H9 (cell line): ENCODE results near the gene FAM221B. TPM values are rescaled to one million over a fixed set of nuclear protein-coding genes. Genes with fewer than 3 reads are reported as not detected.

Source experiments
- DNase-seq: peaks from one replicate; pipeline ENCODE4 v3.0.0-alpha.2; 2017
- H2AFZ ChIP-seq: one replicate; pipeline ENCODE4 v1.6.1; 2013; ENCODE audit warnings: mild to moderate bottlenecking, low read length, control low read depth, moderate library complexity
- H2AK5ac ChIP-seq: 2 replicates; pipeline ENCODE4 v1.6.1; 2013; ENCODE audit warnings: low read length, control low read depth, mixed read lengths; ENCODE audit not compliant: insufficient read length
- H2BK120ac ChIP-seq: one replicate; pipeline ENCODE4 v1.6.1; 2013; ENCODE audit warnings: low read depth, mild to moderate bottlenecking, low read length, control low read depth, inconsistent platforms; ENCODE audit not compliant: poor library complexity, severe bottlenecking
- H2BK12ac ChIP-seq: 2 replicates; pipeline ENCODE4 v1.6.1; 2013; ENCODE audit warnings: low read length, control low read depth, mixed read lengths, low read depth; ENCODE audit not compliant: insufficient read length
- H2BK15ac ChIP-seq: 2 replicates; pipeline ENCODE4 v1.6.1; 2013; ENCODE audit warnings: low read depth, low read length, control low read depth
- H2BK20ac ChIP-seq: one replicate; pipeline ENCODE4 v1.6.1; 2013; ENCODE audit warnings: low read depth, mild to moderate bottlenecking, low read length, control low read depth, inconsistent platforms; ENCODE audit not compliant: poor library complexity, severe bottlenecking
- H2BK5ac ChIP-seq: 2 replicates; pipeline ENCODE4 v1.6.1; 2013; ENCODE audit warnings: low read length, control low read depth, mixed read lengths; ENCODE audit not compliant: insufficient read length
- H3K14ac ChIP-seq: 2 replicates; pipeline ENCODE4 v1.6.1; 2013; ENCODE audit warnings: low read length, control low read depth; ENCODE audit not compliant: insufficient read depth
- H3K18ac ChIP-seq: 2 replicates; pipeline ENCODE4 v1.6.1; 2013; ENCODE audit warnings: low read depth, mild to moderate bottlenecking, mixed read lengths, low read length, control low read depth; ENCODE audit not compliant: insufficient read length
- H3K23ac ChIP-seq: 2 replicates; pipeline ENCODE4 v1.6.1; 2013; ENCODE audit warnings: low read length, control low read depth, mixed read lengths, low read depth; ENCODE audit not compliant: insufficient read length
- H3K23me2 ChIP-seq: 2 replicates; pipeline ENCODE4 v1.6.1; 2013; ENCODE audit warnings: low read depth, mild to moderate bottlenecking, mixed read lengths, low read length, control low read depth; ENCODE audit not compliant: insufficient read length, poor library complexity, severe bottlenecking
- H3K27ac ChIP-seq: 2 replicates; pipeline ENCODE4 v1.5.1; 2013; ENCODE audit warnings: low read length, control low read depth, mixed read lengths, low read depth; ENCODE audit not compliant: insufficient read length
- H3K27me3 ChIP-seq: 2 replicates; pipeline ENCODE4 v1.6.1; 2013; ENCODE audit warnings: low read length, control low read depth, inconsistent platforms; ENCODE audit not compliant: insufficient read depth
- H3K4ac ChIP-seq: 2 replicates; pipeline ENCODE4 v1.6.1; 2013; ENCODE audit warnings: low read depth, mild to moderate bottlenecking, control low read depth, inconsistent platforms, low read length, moderate library complexity
- H3K4me1 ChIP-seq: 2 replicates; pipeline ENCODE4 v1.6.1; 2013; ENCODE audit warnings: low read length, control low read depth, inconsistent platforms; ENCODE audit not compliant: insufficient read depth
- H3K4me2 ChIP-seq: 2 replicates; pipeline ENCODE4 v1.6.1; 2013; ENCODE audit warnings: low read length, control low read depth, mixed read lengths; ENCODE audit not compliant: insufficient read length, insufficient read depth
- H3K56ac ChIP-seq: 2 replicates; pipeline ENCODE4 v1.6.1; 2013; ENCODE audit warnings: low read depth, mild to moderate bottlenecking, mixed read lengths, low read length, control low read depth; ENCODE audit not compliant: insufficient read length
- H3K79me1 ChIP-seq: 2 replicates; pipeline ENCODE4 v1.6.1; 2013; ENCODE audit warnings: low read depth, mild to moderate bottlenecking, moderate library complexity, low read length, control low read depth, inconsistent platforms; ENCODE audit not compliant: insufficient read depth, poor library complexity, severe bottlenecking
- H3K79me2 ChIP-seq: 2 replicates; pipeline ENCODE4 v1.6.1; 2013; ENCODE audit warnings: low read length, control low read depth, inconsistent platforms; ENCODE audit not compliant: insufficient read depth
- H3K9ac ChIP-seq: 2 replicates; pipeline ENCODE4 v1.6.1; 2013; ENCODE audit warnings: low read length, control low read depth, mixed read lengths; ENCODE audit not compliant: insufficient read length; ENCODE audit errors: extremely low read depth
- H3K9me3 ChIP-seq: one replicate; pipeline ENCODE4 v1.6.1; 2013; ENCODE audit warnings: low read depth, low read length, inconsistent platforms; ENCODE audit not compliant: control insufficient read depth
- H3T11ph ChIP-seq: one replicate; pipeline ENCODE4 v1.6.1; 2013; ENCODE audit warnings: mild to moderate bottlenecking, low read length, control low read depth, inconsistent platforms
- H4K20me1 ChIP-seq: one replicate; pipeline ENCODE4 v1.6.1; 2013; ENCODE audit not compliant: control insufficient read depth, insufficient read length, insufficient read depth
- H4K5ac ChIP-seq: 2 replicates; pipeline ENCODE4 v1.6.1; 2013; ENCODE audit warnings: low read depth, mild to moderate bottlenecking, mixed read lengths, low read length, control low read depth; ENCODE audit not compliant: insufficient read length
- H4K8ac ChIP-seq: replicated peaks from 2 replicates; pipeline ENCODE4 v1.6.1; 2013; ENCODE audit warnings: low read length, control low read depth, mixed read lengths, low read depth; ENCODE audit not compliant: insufficient read length
- H4K91ac ChIP-seq: 2 replicates; pipeline ENCODE4 v1.6.1; 2013; ENCODE audit warnings: low read depth, mild to moderate bottlenecking, moderate library complexity, mixed read lengths, low read length, control low read depth; ENCODE audit not compliant: insufficient read length
- H3K27ac Mint-ChIP-seq, 3 experiments: 2 replicates in 2 of 3; 3 replicates in 1 of 3; pipeline ENCODE4 v1.8.0; 2020 to 2021; ENCODE audit warnings: mixed read lengths in 3 of 3, mild to moderate bottlenecking in 1 of 3, moderate library complexity in 1 of 3
- H3K27me3 Mint-ChIP-seq: 2 replicates; pipeline ENCODE4 v1.8.0; 2021; ENCODE audit warnings: low read depth, mild to moderate bottlenecking, moderate library complexity, mixed read lengths
- H3K36me3 Mint-ChIP-seq, 3 experiments: 2 replicates in 2 of 3; 3 replicates in 1 of 3; pipeline ENCODE4 v1.8.0; 2020 to 2021; ENCODE audit warnings: low read depth in 3 of 3, mixed read lengths in 3 of 3; ENCODE audit not compliant: insufficient read depth in 1 of 3
- H3K4me1 Mint-ChIP-seq, 2 experiments: 2 replicates each; pipeline ENCODE4 v1.8.0; 2020; ENCODE audit warnings: mixed read lengths in 2 of 2
- H3K4me3 Mint-ChIP-seq, 2 experiments: 2 replicates in 1 of 2; 3 replicates in 1 of 2; pipeline ENCODE4 v1.8.0; 2020 to 2021; ENCODE audit warnings: mild to moderate bottlenecking in 2 of 2, mixed read lengths in 2 of 2, moderate library complexity in 1 of 2
- H3K9me3 Mint-ChIP-seq, 2 experiments: 2 replicates in 1 of 2; 3 replicates in 1 of 2; pipeline ENCODE4 v1.8.0; 2020; ENCODE audit warnings: mild to moderate bottlenecking in 2 of 2, mixed read lengths in 2 of 2, moderate library complexity in 1 of 2
- WGBS: extraction: QIAGEN DNeasy Blood & Tissue Kit; methylation state at CpG from one replicate; pipeline ENCODE4 v1.1.7; 2013; ENCODE audit warnings: missing lambda C conversion rate, low lambda C conversion rate, mixed read lengths; ENCODE audit not compliant: insufficient read length; ENCODE audit errors: extremely low coverage; 5-methylcytosine and 5-hydroxymethylcytosine counted together
- total RNA-seq: library from RNA; stranded (reverse); gene quantifications from 2 replicates; pipeline ENCODE4 v1.2.1, GENCODE V29; 2021
- TF ChIP-seq, protein P1 (sequence below): fragments of 200-600 bp; sonication (generic); conservative IDR thresholded peaks from 3 replicates; pipeline ENCODE4 v1.8.0; 2021; ENCODE audit warnings: antibody characterized with exemption, mild to moderate bottlenecking

FAM221B gene
- total RNA-seq, 1 experiment from 2014 or later: not detected

DNA sequence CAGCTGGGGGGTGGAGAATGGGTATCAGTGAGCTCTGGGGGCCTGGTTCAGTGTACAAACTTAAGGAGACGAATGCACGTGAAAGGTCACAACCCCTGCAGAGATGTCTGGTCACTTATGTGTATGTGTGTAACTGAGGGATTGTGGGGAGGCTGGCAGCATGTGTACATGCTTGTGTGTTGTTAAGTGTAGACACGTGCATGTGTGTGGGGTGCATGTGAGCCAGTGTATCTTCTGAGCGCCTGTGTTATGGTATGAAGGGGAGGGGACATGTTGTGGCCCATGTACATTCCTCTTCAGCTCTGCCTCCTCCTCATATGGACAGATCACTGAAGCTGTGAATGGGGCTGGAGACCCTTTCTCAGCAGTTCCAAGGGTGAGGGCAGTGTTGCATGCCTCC is 2.5 kb upstream of the FAM221B start:
- Histone ChIP-seq H2AFZ (no peak overlapping the region), H3K4ac (no peak overlapping the region), H2AK5ac (no peak overlapping the region), H3K23ac (no peak overlapping the region), H3K9ac (no peak overlapping the region), H2BK15ac (no peak overlapping the region), H2BK120ac (no peak overlapping the region), H3K9me3 (no peaks in the 10 kb centered on the region), H3T11ph (no peak overlapping the region), H4K20me1 (no peaks in the 10 kb centered on the region), H3K18ac (no peak overlapping the region), H3K56ac (no peak overlapping the region), H3K27ac (no peak overlapping the region), H3K14ac (no peak overlapping the region), H3K23me2 (peaks cover 12% of the 10 kb centered on the region), H2BK20ac (no peak overlapping the region), H2BK12ac (no peak overlapping the region), H4K91ac (no peak overlapping the region), H4K8ac (no peak overlapping the region), H2BK5ac (no peak overlapping the region), H3K79me1 (no peaks in the 10 kb centered on the region), H4K5ac (no peak overlapping the region), H3K4me1 (0 out of 2 replicates have a peak, but pooled peaks cover 2% of the 10 kb centered on the region), H3K27me3 (no peaks in the 10 kb centered on the region), H3K79me2 (no peaks in the 10 kb centered on the region), H3K4me2 (no peak overlapping the region)
- no peak for DNase-seq
- peaks cover 27 to 34% of the 10 kb centered on the region in 2 experiments for H3K4me1 Mint-ChIP-seq
- H3K36me3 Mint-ChIP-seq: no peaks in the 10 kb centered on the region; a peak in 1 of 7 replicates
- no peaks in the 10 kb centered on the region; a peak in 1 of 5 replicates for H3K9me3 Mint-ChIP-seq
- TF ChIP-seq, protein P1, sequence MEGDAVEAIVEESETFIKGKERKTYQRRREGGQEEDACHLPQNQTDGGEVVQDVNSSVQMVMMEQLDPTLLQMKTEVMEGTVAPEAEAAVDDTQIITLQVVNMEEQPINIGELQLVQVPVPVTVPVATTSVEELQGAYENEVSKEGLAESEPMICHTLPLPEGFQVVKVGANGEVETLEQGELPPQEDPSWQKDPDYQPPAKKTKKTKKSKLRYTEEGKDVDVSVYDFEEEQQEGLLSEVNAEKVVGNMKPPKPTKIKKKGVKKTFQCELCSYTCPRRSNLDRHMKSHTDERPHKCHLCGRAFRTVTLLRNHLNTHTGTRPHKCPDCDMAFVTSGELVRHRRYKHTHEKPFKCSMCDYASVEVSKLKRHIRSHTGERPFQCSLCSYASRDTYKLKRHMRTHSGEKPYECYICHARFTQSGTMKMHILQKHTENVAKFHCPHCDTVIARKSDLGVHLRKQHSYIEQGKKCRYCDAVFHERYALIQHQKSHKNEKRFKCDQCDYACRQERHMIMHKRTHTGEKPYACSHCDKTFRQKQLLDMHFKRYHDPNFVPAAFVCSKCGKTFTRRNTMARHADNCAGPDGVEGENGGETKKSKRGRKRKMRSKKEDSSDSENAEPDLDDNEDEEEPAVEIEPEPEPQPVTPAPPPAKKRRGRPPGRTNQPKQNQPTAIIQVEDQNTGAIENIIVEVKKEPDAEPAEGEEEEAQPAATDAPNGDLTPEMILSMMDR: no peak
- H3K27me3 Mint-ChIP-seq: peaks cover 2% of the 10 kb centered on the region
- H3K4me3 Mint-ChIP-seq: no peak overlapping the region; a peak in 1 of 5 replicates
- H3K27ac Mint-ChIP-seq: no peak overlapping the region
- whole genome bisulfite sequencing: no CpG with 5 or more reads among the region's 4 CpGs
